Skeletal muscle tissue (tissue), 4 donors: Measurements from ENCODE around the gene MRPS24. TPM values are rescaled to one million over a fixed set of nuclear protein-coding genes. Genes with fewer than 3 reads are reported as not detected.
"Not testable (repeated sequence)": the region's sequence is repeated elsewhere in the genome, so short reads cannot be mapped to it uniquely, and the experiment has no call there.

Experiments used
- H3K27ac ChIP-seq: one replicate; pipeline ENCODE4 v1.7.0; 2013; ENCODE audit warnings: mild to moderate bottlenecking, low read depth, low read length, inconsistent platforms
- H3K27me3 ChIP-seq, 3 donors: one replicate each; pipeline ENCODE4 v1.7.0; 2013; ENCODE audit warnings: low read length in 3 of 3; ENCODE audit not compliant: control insufficient read depth in 3 of 3, insufficient read depth in 3 of 3
- H3K36me3 ChIP-seq, 3 donors: one replicate each; pipeline ENCODE4 v1.7.0; 2013; ENCODE audit warnings: low read length in 3 of 3; ENCODE audit not compliant: control insufficient read depth in 3 of 3, insufficient read depth in 3 of 3
- H3K4me1 ChIP-seq, 3 donors: one replicate each; pipeline ENCODE4 v1.7.0; 2013; ENCODE audit warnings: low read length in 3 of 3, mild to moderate bottlenecking in 3 of 3; ENCODE audit not compliant: control insufficient read depth in 3 of 3, insufficient read depth in 3 of 3
- H3K4me3 ChIP-seq, 3 donors: one replicate each; pipeline ENCODE4 v1.7.0; 2013; ENCODE audit warnings: low read length in 3 of 3
- H3K9ac ChIP-seq, 3 donors: one replicate each; pipeline ENCODE4 v1.7.0; 2013; ENCODE audit warnings: low read length in 3 of 3, mild to moderate bottlenecking in 3 of 3, moderate library complexity in 2 of 3, low read depth in 1 of 3
- H3K9me3 ChIP-seq, 3 donors: one replicate each; pipeline ENCODE4 v1.7.0; 2013; ENCODE audit warnings: low read length in 3 of 3; ENCODE audit not compliant: control insufficient read depth in 3 of 3
- total RNA-seq: library from RNA; depleted of rRNA; stranded (reverse); fragments of >200 nt; gene quantifications from one replicate; pipeline ENCODE4 v1.2.3, GENCODE V29; 2014
- donor health status: Osteomylitis.

The MRPS24 gene
- total RNA-seq, 1 donor from 2014 or later = 55.8 TPM

GRCh38 chr7:43844662-43845061 lies 24.7 kb downstream of the MRPS24 start:
- no peak overlapping the region for H3K4me3 ChIP-seq
- no peak overlapping the region for H3K9ac ChIP-seq
- no peaks in the 10 kb centered on the region for H3K9me3 ChIP-seq
- H3K36me3 ChIP-seq = no peaks in the 10 kb centered on the region
- H3K27me3 ChIP-seq = no peaks in the 10 kb centered on the region
- H3K27ac ChIP-seq = no peak overlapping the region
- H3K4me1 ChIP-seq = no peaks in the 10 kb centered on the region

- H3K9ac ChIP-seq = no peak overlapping the region
- no peak overlapping the region for H3K27ac ChIP-seq
- no peaks in the 10 kb centered on the region for H3K9me3 ChIP-seq
- no peaks in the 10 kb centered on the region for H3K36me3 ChIP-seq
- H3K27me3 ChIP-seq = no peaks in the 10 kb centered on the region
- no peaks in the 10 kb centered on the region for H3K4me1 ChIP-seq
- H3K4me3 ChIP-seq = no peak overlapping the region
Observed at GRCh38 chr7:43844257-43844656, 25.1 kb downstream of the MRPS24 start.

GRCh38 chr7:43843296-43843695 lies 26.0 kb downstream of the MRPS24 start:
- no peak overlapping the region for H3K9ac ChIP-seq
- H3K27me3 ChIP-seq = no peaks in the 10 kb centered on the region
- H3K9me3 ChIP-seq = no peaks in the 10 kb centered on the region
- H3K27ac ChIP-seq = no peak overlapping the region
- no peaks in the 10 kb centered on the region for H3K36me3 ChIP-seq
- H3K4me3 ChIP-seq = no peak overlapping the region
- no peaks in the 10 kb centered on the region for H3K4me1 ChIP-seq

DNA sequence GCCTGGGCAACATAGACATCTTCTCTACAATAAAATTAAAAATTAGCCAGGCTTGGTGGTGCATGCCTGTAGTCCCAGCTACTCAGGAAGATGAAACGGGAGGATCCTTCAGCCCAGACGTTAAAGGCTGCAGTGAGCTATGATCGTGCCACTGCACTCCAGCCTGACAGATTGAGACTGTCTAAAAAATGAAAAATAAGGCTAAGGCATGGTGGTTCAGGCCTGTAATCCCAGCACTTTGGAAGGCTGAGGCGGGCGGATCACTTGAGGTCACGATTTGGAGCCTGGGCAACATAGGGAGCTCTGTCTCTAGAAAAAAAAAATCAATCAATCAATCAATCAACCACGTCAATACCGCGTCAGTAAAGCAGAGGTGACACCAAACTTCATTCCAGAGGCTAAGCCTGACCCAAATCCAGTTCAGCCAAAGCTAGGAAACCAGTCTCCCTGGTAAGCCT lies 31.1 kb downstream of the MRPS24 start:
- Histone ChIP-seq H3K9ac (peak overlapping the region in 1 of 3 donors; percentile 66), H3K9me3 (no peaks in the 10 kb centered on the region), H3K27ac (no peak overlapping the region), H3K27me3 (no peaks in the 10 kb centered on the region), H3K4me3 (peak overlapping the region in 1 of 3 donors; percentile 67), H3K36me3 (no peaks in the 10 kb centered on the region), H3K4me1 (no peaks in the 10 kb centered on the region)

- no peaks in the 10 kb centered on the region for H3K36me3 ChIP-seq
Observed at GRCh38 chr7:43834463-43835251, 34.7 kb downstream of the MRPS24 start.

DNA sequence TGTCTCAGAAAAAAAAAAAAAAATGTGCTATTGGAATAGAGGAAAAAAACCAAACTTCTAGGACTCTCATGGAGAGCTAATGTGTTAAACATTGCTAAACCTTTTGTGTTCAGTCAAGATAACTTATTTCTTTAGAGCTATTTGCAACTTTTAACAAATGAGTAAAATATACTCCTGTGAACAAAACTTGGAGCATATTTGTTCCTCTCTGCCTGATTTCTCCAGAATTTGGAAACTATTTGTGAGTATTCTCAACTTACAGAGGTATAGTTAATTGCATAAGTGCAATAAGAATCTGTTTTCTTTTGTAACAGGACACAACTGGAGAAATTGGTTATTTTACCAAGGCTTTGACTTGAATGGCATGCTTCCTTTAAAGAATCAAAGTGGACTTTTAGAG lies 38.4 kb downstream of the MRPS24 start:
- not testable (repeated sequence) for H3K27ac ChIP-seq, H3K9me3 ChIP-seq, H3K4me3 ChIP-seq, H3K9ac ChIP-seq, H3K4me1 ChIP-seq, H3K27me3 ChIP-seq, H3K36me3 ChIP-seq

More at GRCh38 chr7:43834463-43835251, 34.7 kb downstream of the MRPS24 start:
- H3K9me3 ChIP-seq = no peaks in the 10 kb centered on the region
- no peaks in the 10 kb centered on the region for H3K27me3 ChIP-seq
- no peak overlapping the region for H3K9ac ChIP-seq
- no peaks in the 10 kb centered on the region for H3K4me1 ChIP-seq
- no peak overlapping the region for H3K27ac ChIP-seq
- H3K4me3 ChIP-seq = peak overlapping the region in 2 of 3 donors; percentile 28 to 33

GRCh38 chr7:43825391-43825808 lies 43.9 kb downstream of the MRPS24 start:
- Histone ChIP-seq H3K36me3 (no peaks in the 10 kb centered on the region), H3K27me3 (peaks cover 0 to 3% (median 0%) of the 10 kb centered on the region in 3 donors), H3K9ac (no peak overlapping the region), H3K4me1 (no peaks in the 10 kb centered on the region), H3K9me3 (no peaks in the 10 kb centered on the region), H3K4me3 (no peak overlapping the region), H3K27ac (no peak overlapping the region)

- no peak overlapping the region for H3K27ac ChIP-seq
Observed at GRCh38 chr7:43824963-43825362, 44.4 kb downstream of the MRPS24 start.

GRCh38 chr7:43824513-43824912 lies 44.8 kb downstream of the MRPS24 start:
- not testable (repeated sequence) for H3K9me3 ChIP-seq, H3K27me3 ChIP-seq, H3K4me1 ChIP-seq, H3K9ac ChIP-seq, H3K4me3 ChIP-seq, H3K36me3 ChIP-seq, H3K27ac ChIP-seq

More at GRCh38 chr7:43824963-43825362, 44.4 kb downstream of the MRPS24 start:
- H3K9me3 ChIP-seq = no peaks in the 10 kb centered on the region
- no peak overlapping the region for H3K4me3 ChIP-seq
- H3K4me1 ChIP-seq = no peaks in the 10 kb centered on the region
- H3K9ac ChIP-seq = no peak overlapping the region
- H3K36me3 ChIP-seq = no peaks in the 10 kb centered on the region
- H3K27me3 ChIP-seq = peaks cover 0 to 3% (median 0%) of the 10 kb centered on the region in 3 donors

GRCh38 chr7:43823941-43824340 lies 45.4 kb downstream of the MRPS24 start:
- Histone ChIP-seq H3K4me3 (no peak overlapping the region), H3K27me3 (peaks cover 0 to 3% (median 0%) of the 10 kb centered on the region in 3 donors), H3K9ac (no peak overlapping the region), H3K9me3 (no peaks in the 10 kb centered on the region), H3K27ac (no peak overlapping the region), H3K4me1 (no peaks in the 10 kb centered on the region), H3K36me3 (no peaks in the 10 kb centered on the region)
